HFF-Myc (cell line): ENCODE results near the gene OR2W3.
"Not testable (repeated sequence)": the region's sequence is repeated elsewhere in the genome, so short reads cannot be mapped to it uniquely, and the experiment has no call there.

Experiments used
- DNase-seq: peaks from one replicate; pipeline ENCODE4 v3.0.0-alpha.2; 2011; ENCODE audit warnings: low read depth; ENCODE audit errors: extremely low read depth
- H3K4me3 ChIP-seq: replicated peaks from 2 replicates; pipeline ENCODE4 v1.5.1; 2011; ENCODE audit warnings: low read depth, mild to moderate bottlenecking, control low read depth, low read length
- CTCF ChIP-seq: IDR thresholded peaks from 2 replicates; pipeline ENCODE4 v1.5.1; 2012; ENCODE audit warnings: mild to moderate bottlenecking, low read depth, low read length, control low read depth; ENCODE audit errors: missing control alignments

Gene OR2W3

GRCh38 chr1:247933989-247934388 lies 38.6 kb downstream of the OR2W3 start:
- no peak for TF ChIP-seq CTCF
- no peak for DNase-seq
- H3K4me3 ChIP-seq = no peak overlapping the region

- no peak overlapping the region for H3K4me3 ChIP-seq
- TF ChIP-seq CTCF = no peak
- DNase-seq = no peak
These were observed 40.4 kb downstream of the OR2W3 start for GRCh38 chr1:247935781-247936180.

GRCh38 chr1:247936415-247936814 lies 41.0 kb downstream of the OR2W3 start:
- TF ChIP-seq CTCF = no peak
- no peak overlapping the region for H3K4me3 ChIP-seq
- no peak for DNase-seq

- not testable (repeated sequence) for DNase-seq, H3K4me3 ChIP-seq
- TF ChIP-seq CTCF = peak; percentile 54
These were observed 41.8 kb downstream of the OR2W3 start for GRCh38 chr1:247936965-247937734.

- no peak overlapping the region for H3K4me3 ChIP-seq
- TF ChIP-seq CTCF = no peak
- no peak for DNase-seq
These were observed 47.2 kb downstream of the OR2W3 start for GRCh38 chr1:247942624-247943023.
